HL-60 (cell line): ENCODE measurements around the gene VTN.

Experiments used
- DNase-seq, 2 experiments: peaks; one replicate each; pipeline ENCODE4 v3.0.0-alpha.2; 2010 to 2020; ENCODE audit warnings: low read depth in 1 of 2, low spot score in 1 of 2
- H3K27ac ChIP-seq: fragments of 250-450 bp; sonication (Bioruptor Pico); replicated peaks from 2 replicates; pipeline ENCODE4 v1.5.1; 2020; ENCODE audit warnings: mild to moderate bottlenecking, moderate library complexity
- H3K27me3 ChIP-seq: fragments of 250-450 bp; sonication (Bioruptor Pico); 2 replicates; pipeline ENCODE4 v1.5.1; 2021; ENCODE audit warnings: mild to moderate bottlenecking, moderate library complexity; ENCODE audit not compliant: insufficient read depth, poor library complexity, severe bottlenecking
- H3K4me3 ChIP-seq: replicated peaks from 2 replicates; pipeline ENCODE4 v1.5.1; 2011; ENCODE audit warnings: mild to moderate bottlenecking, control low read depth, low read length; ENCODE audit not compliant: insufficient read depth
- CTCF ChIP-seq: IDR thresholded peaks from one replicate; pipeline ENCODE4 v1.5.1; 2011; ENCODE audit warnings: low read length, control low read depth, inconsistent platforms; ENCODE audit not compliant: insufficient read depth
- GABPA ChIP-seq: IDR thresholded peaks from 2 replicates; pipeline ENCODE4 v1.6.1; 2012; ENCODE audit warnings: low read depth
- POLR2AphosphoS5 ChIP-seq: IDR thresholded peaks from 2 replicates; pipeline ENCODE4 v1.6.1; 2012; ENCODE audit warnings: low read depth
- REST ChIP-seq: IDR thresholded peaks from 2 replicates; pipeline ENCODE4 v1.6.1; 2012; ENCODE audit warnings: low read depth; ENCODE audit not compliant: insufficient replicate concordance
- SPI1 ChIP-seq: IDR thresholded peaks from 2 replicates; pipeline ENCODE4 v1.6.1; 2012; ENCODE audit warnings: low read depth, mild to moderate bottlenecking, borderline replicate concordance

Gene VTN

GRCh38 chr17:28368306-28368831 is 1.7 kb downstream of the VTN start:
- H3K4me3 ChIP-seq, result no peak overlapping the region
- TF ChIP-seq POLR2AphosphoS5 (no peak), CTCF (no peak), REST (no peak), SPI1 (no peak), GABPA (no peak)
- no peak overlapping the region for H3K27ac ChIP-seq
- DNase-seq, result no peak
- H3K27me3 ChIP-seq, result peaks cover 12% of the 10 kb centered on the region

- H3K27ac ChIP-seq, result no peak overlapping the region
- TF ChIP-seq SPI1 (no peak), CTCF (no peak), REST (no peak), GABPA (no peak), POLR2AphosphoS5 (no peak)
- no peak overlapping the region for H3K4me3 ChIP-seq
- DNase-seq, result no peak
- H3K27me3 ChIP-seq, result peaks cover 9% of the 10 kb centered on the region
Observed at GRCh38 chr17:28367641-28368305, 2.3 kb downstream of the VTN start.

GRCh38 chr17:28366605-28367004 is 3.5 kb downstream of the VTN start:
- no peak overlapping the region for H3K4me3 ChIP-seq
- TF ChIP-seq CTCF, result no peak
- no peak for TF ChIP-seq GABPA
- no peak for TF ChIP-seq REST
- no peak for TF ChIP-seq SPI1
- TF ChIP-seq POLR2AphosphoS5, result no peak
- H3K27ac ChIP-seq, result no peak overlapping the region
- peaks cover under 1% of the 10 kb centered on the region for H3K27me3 ChIP-seq
- no peak for DNase-seq
